ENCODE data around the gene EEFSEC. TPM values are rescaled to one million over a fixed set of nuclear protein-coding genes. Genes with fewer than 3 reads are reported as not detected.

EEFSEC gene
- total RNA-seq, 1 donor = 5.1 TPM

GRCh38 chr3:128342701-128343180, 189.5 kb downstream of the EEFSEC start:
- H3K27ac ChIP-seq (ENCODE audit: low read depth, low read length) = no peak overlapping the region
- H4K20me1 ChIP-seq (ENCODE audit: insufficient read depth, low read length) = no peaks in the 10 kb centered on the region
- H3K79me2 ChIP-seq (ENCODE audit: insufficient read depth, low read length) = no peaks in the 10 kb centered on the region
- no peak overlapping the region for H2AFZ ChIP-seq (ENCODE audit: low read length)
- no peaks in the 10 kb centered on the region for H3K9me3 ChIP-seq (ENCODE audit: low read depth, low read length)
- no peak overlapping the region for H3K4me2 ChIP-seq (ENCODE audit: insufficient read depth, low read length)
- TF ChIP-seq CTCF (IDR thresholded peaks at IDR 0.05; ENCODE audit: extremely low read depth, low read depth, low read length) = no peak
- no peaks in the 10 kb centered on the region for H3K4me1 ChIP-seq (ENCODE audit: insufficient read depth, low read length)
- H3K36me3 ChIP-seq (ENCODE audit: insufficient read depth, low read length) = no peaks in the 10 kb centered on the region
- no peak for DNase-seq (ENCODE audit: insufficient read length, low spot score, missing footprints)
- H3K27me3 ChIP-seq (ENCODE audit: insufficient read depth, low read length) = no peaks in the 10 kb centered on the region
- H3K4me3 ChIP-seq (ENCODE audit: insufficient read depth, low read length) = no peak overlapping the region

GRCh38 chr3:128343287-128344051, 190.2 kb downstream of the EEFSEC start:
- Histone ChIP-seq H3K9me3 (ENCODE audit: low read depth, low read length) (no peaks in the 10 kb centered on the region), H4K20me1 (ENCODE audit: insufficient read depth, low read length) (no peaks in the 10 kb centered on the region), H3K27ac (ENCODE audit: low read depth, low read length) (no peak overlapping the region), H3K4me2 (ENCODE audit: insufficient read depth, low read length) (no peak overlapping the region), H3K4me1 (ENCODE audit: insufficient read depth, low read length) (no peaks in the 10 kb centered on the region), H2AFZ (ENCODE audit: low read length) (peak overlapping the region; percentile 10), H3K4me3 (ENCODE audit: insufficient read depth, low read length) (no peak overlapping the region), H3K36me3 (ENCODE audit: insufficient read depth, low read length) (no peaks in the 10 kb centered on the region), H3K27me3 (ENCODE audit: insufficient read depth, low read length) (no peaks in the 10 kb centered on the region), H3K79me2 (ENCODE audit: insufficient read depth, low read length) (no peaks in the 10 kb centered on the region)
- peak; percentile 91 for DNase-seq (ENCODE audit: insufficient read length, low spot score, missing footprints)
- TF ChIP-seq CTCF (IDR thresholded peaks at IDR 0.05; ENCODE audit: extremely low read depth, low read depth, low read length) = no peak

- no peaks in the 10 kb centered on the region for H3K79me2 ChIP-seq (ENCODE audit: insufficient read depth, low read length)
- no peak overlapping the region for H2AFZ ChIP-seq (ENCODE audit: low read length)
- H3K4me2 ChIP-seq (ENCODE audit: insufficient read depth, low read length) = no peak overlapping the region
Measured at GRCh38 chr3:128344052-128344735, 190.9 kb downstream of the EEFSEC start.

More at GRCh38 chr3:128344052-128344735, 190.9 kb downstream of the EEFSEC start:
- no peak for DNase-seq (ENCODE audit: insufficient read length, low spot score, missing footprints)
- H3K36me3 ChIP-seq (ENCODE audit: insufficient read depth, low read length) = no peaks in the 10 kb centered on the region
- no peaks in the 10 kb centered on the region for H4K20me1 ChIP-seq (ENCODE audit: insufficient read depth, low read length)
- no peaks in the 10 kb centered on the region for H3K27me3 ChIP-seq (ENCODE audit: insufficient read depth, low read length)
- no peaks in the 10 kb centered on the region for H3K9me3 ChIP-seq (ENCODE audit: low read depth, low read length)
- TF ChIP-seq CTCF (IDR thresholded peaks at IDR 0.05; ENCODE audit: extremely low read depth, low read depth, low read length) = no peak
- no peaks in the 10 kb centered on the region for H3K4me1 ChIP-seq (ENCODE audit: insufficient read depth, low read length)
- no peak overlapping the region for H3K4me3 ChIP-seq (ENCODE audit: insufficient read depth, low read length)
- no peak overlapping the region for H3K27ac ChIP-seq (ENCODE audit: low read depth, low read length)
